SW 1271 (cell line): ENCODE measurements around the gene CNNM4.

ENCODE experiments used
- DNase-seq, 2 experiments: peaks; one replicate each; lab custom pipeline; 2025; lab: John Stamatoyannopoulos, UW

CNNM4 gene

DNA sequence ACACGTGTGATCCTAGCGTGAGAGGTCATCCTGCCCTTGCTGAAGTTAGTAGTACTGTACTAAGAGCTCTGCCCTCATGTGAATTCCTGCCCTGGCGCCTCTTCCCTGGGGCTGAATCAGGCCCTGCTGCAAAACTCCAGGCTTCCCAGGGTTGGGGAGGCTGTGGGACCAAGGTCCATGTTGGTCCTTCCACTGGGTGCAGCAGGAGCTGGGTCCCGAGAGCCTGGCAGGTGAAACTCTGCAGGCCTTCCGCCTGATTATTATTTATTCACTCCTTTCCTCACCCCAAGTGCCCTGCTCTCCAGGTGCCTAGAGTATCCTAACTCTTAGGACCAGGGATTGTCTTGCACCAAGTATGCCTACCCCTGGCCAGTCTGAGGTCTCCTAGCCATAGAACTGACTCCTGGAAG is 50.1 kb downstream of the CNNM4 start:
- no peak for DNase-seq

DNA sequence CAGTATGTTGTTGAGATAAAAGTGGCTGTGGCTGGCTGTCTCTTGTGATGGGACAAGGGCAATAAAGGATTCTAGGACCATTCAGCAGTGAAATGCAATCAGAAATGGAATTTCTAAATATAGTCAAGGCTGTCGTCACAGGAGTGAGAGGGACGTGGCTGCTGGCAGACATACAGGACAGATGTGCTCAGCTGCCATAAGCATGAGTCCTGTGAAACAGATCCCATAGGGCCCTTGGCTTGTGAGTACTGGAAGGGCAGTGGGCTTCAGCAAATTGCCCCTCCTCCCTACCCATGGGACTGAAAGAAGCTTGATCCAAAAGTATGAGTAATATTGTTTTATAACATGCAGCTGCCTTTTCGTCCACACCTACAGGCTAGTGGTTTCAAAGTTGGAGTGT is 51.2 kb downstream of the CNNM4 start:
- no peak for DNase-seq

GRCh38 chr2:96813656-96814055 is 53.0 kb downstream of the CNNM4 start:
- DNase-seq, result no peak

- peak in 1 of 2 experiments; percentile 76 for DNase-seq
Measured at GRCh38 chr2:96815326-96816126, 54.8 kb downstream of the CNNM4 start.

DNA sequence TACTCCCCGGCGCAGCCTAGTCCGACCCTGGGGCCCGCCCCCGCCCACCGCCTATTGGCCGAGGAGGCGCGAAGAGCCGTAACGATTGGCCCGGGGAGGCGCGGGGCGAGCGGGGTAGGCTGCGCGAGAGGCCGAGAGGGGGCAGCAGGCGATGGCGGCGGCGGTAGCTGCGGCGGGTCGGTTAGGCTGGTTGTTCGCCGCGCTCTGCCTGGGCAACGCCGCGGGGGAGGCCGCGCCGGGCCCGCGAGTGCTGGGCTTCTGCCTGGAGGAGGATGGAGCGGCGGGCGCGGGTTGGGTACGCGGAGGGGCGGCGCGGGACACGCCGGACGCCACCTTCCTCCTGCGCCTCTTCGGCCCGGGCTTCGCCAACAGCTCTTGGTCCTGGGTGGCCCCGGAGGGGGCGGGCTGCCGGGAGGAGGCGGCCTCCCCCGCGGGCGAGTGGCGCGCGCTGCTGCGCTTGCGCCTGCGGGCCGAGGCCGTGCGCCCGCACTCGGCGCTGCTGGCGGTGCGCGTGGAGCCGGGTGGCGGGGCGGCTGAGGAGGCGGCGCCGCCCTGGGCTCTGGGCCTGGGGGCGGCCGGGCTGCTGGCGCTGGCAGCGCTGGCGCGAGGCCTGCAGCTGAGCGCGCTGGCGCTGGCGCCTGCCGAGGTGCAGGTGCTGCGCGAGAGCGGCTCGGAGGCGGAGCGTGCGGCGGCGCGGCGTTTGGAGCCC is 55.6 kb downstream of the CNNM4 start, which contains the start of gene CNNM3:
CNNM3 (plus strand) TSS at position 142 of the 709 bp plus-strand sequence; CDS start at position 152, 10 bp downstream.
- DNase-seq, result peak; percentile 86 to 88

GRCh38 chr2:96816836-96817702 is 56.4 kb downstream of the CNNM4 start:
- DNase-seq, result no peak

GRCh38 chr2:96817882-96818281 is 57.2 kb downstream of the CNNM4 start:
- no peak for DNase-seq

GRCh38 chr2:96819128-96819875 is 58.6 kb downstream of the CNNM4 start:
- DNase-seq, result no peak

GRCh38 chr2:96819876-96820511 is 59.3 kb downstream of the CNNM4 start:
- DNase-seq, result no peak

- DNase-seq, result no peak
Measured at GRCh38 chr2:96821113-96821675, 60.5 kb downstream of the CNNM4 start.

DNA sequence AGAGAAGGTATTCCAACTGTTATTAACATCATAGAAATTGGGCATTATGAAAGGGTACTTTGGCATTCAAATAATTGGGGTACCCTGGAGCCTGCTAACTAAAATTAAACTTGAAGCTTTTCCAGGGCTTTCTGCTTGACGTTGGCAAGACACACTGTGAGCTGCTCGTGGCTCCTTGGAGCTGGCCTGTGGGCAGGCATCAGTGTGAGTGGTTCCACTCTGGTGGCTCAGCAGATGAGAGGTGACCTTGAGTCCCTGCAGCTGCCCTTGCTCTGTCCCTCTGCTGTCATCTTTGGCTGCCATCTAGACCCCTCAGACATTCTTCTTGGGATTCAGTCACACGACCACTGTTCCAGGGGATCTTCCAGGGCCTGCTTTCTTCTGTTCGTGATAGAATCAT is 62.1 kb downstream of the CNNM4 start:
- DNase-seq, result no peak

DNA sequence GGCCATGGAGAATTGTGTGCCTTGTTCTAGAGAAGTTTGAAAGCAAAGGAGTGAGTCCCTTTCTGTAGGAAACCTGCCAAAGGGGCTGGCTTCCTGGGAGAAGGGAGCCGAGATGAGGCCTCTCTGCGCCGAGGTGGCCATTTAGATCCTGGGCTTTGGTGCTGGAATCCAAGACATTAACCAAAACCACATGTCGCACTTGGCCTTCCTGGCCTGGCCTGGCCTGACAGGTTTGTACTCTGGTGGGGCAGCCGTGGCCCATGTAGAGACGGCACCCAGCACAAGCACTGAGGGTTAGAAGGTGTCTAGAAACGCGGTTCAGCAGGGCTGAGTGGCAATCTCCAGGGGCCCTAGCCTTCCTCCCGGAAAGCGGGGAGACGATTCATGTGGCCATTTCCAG is 62.5 kb downstream of the CNNM4 start:
- no peak for DNase-seq

DNA sequence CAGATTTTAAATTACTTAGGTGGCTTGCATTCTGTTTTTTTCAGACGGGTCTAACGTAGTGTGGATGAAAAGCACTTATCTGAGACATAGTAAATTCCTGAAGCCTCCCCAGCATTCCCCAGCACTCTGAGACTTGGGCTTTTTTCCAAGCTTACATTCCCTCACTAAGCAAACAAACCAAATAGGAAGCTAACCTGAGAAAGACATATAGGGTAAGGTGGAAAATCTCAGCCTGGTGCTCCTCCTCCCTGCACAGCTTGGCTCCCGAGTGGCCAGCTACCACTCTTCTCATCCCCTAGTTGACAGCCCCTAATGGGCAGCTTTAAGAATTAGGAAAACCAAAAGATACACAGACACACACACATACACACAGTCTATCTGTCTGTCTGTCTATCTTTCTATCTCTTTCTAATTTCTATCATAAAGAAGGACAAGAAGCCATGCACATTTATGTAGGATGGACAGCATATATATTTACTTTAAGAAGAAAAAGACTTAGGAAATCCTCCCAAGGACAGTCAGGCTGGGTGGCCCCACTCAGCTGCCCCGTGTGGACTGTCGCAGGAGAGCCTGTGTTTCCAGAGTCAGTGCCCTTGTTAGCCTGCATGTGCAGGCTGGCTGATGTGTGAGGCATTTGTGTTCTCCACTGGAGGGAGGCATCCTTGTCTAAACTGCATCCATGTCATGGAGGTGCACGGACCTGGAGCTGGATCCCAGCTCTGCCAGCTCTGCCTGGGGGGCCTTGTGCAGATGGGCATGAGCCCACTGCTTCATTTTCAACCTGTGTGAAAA is 63.6 kb downstream of the CNNM4 start:
- DNase-seq, result no peak

DNA sequence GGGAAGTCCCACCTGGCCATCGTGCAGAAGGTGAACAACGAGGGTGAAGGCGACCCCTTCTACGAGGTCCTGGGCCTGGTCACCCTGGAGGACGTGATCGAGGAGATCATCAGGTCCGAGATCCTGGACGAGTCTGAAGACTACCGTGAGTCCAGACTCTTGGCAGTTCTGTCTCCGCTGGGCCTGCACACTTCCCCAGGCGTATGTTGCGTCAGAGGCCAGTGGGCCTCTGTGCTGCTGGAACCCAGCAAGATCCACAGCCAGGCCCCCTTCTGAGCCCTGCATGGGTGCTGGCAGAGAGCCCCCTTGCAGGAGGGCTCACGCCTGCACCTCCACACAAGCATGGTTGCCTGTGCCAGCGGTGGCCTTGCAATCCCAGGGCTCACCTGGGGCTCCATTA is 64.4 kb downstream of the CNNM4 start:
- DNase-seq, result no peak

DNA sequence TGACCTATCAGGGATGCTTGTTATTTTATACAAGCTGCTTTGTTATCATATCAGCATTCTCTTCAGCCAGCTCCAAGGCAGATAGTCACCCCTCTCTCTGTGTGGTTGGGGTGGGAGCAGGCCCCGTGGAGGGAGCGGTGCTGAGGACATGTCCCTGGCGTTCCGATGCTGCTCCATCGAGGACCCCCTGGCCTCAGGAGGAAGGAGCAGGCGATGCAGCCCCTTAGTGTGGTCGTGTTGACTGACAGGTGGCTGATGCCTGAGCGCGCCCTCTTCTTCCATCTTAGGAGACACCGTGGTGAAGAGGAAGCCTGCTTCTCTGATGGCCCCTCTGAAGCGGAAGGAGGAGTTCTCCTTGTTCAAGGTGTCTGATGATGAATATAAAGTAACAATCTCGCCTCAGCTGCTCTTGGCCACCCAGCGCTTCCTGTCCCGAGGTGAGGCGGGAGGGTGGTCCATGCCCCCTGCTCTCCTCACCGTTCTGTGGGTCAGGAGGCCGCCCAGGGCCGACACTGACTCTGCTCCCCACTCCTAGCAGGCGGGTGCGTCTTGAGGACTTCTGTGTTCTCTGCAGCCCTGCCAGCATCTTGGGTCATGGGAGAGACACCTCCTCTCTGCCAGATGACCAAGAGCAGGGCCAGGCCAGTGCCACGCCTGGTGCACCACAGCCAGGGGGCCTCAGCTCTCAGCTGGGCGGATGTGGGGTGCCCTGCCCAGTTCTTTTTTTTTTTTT is 66.0 kb downstream of the CNNM4 start:
- no peak for DNase-seq

- no peak for DNase-seq
Measured at GRCh38 chr2:96828436-96828835, 67.7 kb downstream of the CNNM4 start.

DNA sequence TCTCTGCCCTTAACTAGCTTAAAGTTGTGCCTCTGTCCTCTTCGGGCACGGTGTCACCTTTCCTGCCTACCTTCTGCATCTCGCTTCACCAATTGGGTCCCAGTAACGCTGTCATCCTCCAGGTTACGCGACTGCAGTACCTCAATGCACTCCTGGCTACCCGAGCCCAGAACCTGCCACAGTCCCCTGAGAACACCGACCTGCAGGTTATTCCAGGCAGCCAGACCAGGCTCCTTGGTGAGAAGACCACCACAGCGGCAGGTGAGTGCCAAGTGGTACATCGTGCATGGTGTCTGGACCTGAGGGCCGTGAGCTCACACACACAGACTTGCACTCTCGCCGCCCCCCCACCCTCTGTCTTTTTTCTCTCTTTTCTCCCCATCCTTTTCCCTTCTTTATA is 68.2 kb downstream of the CNNM4 start:
- DNase-seq, result no peak

DNA sequence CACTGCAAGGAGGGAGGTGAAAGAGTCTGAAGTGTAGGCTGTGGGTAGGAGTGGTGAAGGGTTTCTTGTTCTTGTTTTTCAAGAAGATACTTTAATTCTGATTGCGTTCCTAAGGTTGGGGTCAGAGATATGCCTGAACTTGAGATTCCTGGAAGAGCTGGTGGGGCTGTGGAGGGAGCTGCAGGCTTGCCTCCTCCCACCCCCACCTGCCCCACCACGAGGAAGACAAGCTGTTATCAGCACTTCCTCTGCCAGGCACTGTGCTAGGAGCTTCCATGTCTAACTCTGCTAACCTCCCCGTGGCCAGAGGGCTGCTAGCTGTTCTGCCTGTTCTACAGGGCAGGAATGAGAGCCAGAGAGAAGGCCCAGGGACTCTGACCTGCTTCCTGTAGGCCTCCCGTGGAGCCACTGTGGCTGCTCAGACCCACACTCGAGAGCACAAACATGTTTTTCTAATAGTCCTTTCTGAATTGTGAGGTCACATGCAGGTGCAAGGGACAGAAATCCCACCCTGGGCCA is 69.4 kb downstream of the CNNM4 start:
- DNase-seq, result no peak

GRCh38 chr2:96831679-96832078 is 71.0 kb downstream of the CNNM4 start:
- no peak for DNase-seq
